ENCODE measurements around the gene EXPH5.

GRCh38 chr11:108511851-108512474 lies 81.6 kb downstream of the EXPH5 start:
- TF ChIP-seq CTCF (IDR thresholded peaks at IDR 0.05): no peak
- no peak for TF ChIP-seq POLR2A (IDR thresholded peaks at IDR 0.05)
